Mesenchymal stem cell (in vitro differentiated cells and primary cell): ENCODE results near the gene ANKFN1.

ENCODE experiments used
- DNase-seq: peaks from one replicate; pipeline ENCODE4 v3.0.0-alpha.2; 2013
- H2AFZ ChIP-seq: one replicate; pipeline ENCODE4 v1.6.1; 2013; ENCODE audit warnings: low read depth, mild to moderate bottlenecking, control low read depth, inconsistent platforms, low read length, moderate library complexity
- H2AK5ac ChIP-seq: 2 replicates; pipeline ENCODE4 v1.6.1; 2013; ENCODE audit warnings: low read length, moderate library complexity, mild to moderate bottlenecking, inconsistent platforms; ENCODE audit not compliant: severe bottlenecking
- H2BK120ac ChIP-seq: one replicate; pipeline ENCODE4 v1.6.1; 2013; ENCODE audit warnings: low read depth, mild to moderate bottlenecking, inconsistent platforms, low read length, moderate library complexity
- H2BK12ac ChIP-seq, 2 experiments: one replicate each; pipeline ENCODE4 v1.6.1; 2013; ENCODE audit warnings: inconsistent platforms in 2 of 2, low read length in 2 of 2, mild to moderate bottlenecking in 2 of 2, moderate library complexity in 2 of 2, control low read depth in 1 of 2
- H2BK15ac ChIP-seq: one replicate; pipeline ENCODE4 v1.6.1; 2013; ENCODE audit warnings: mild to moderate bottlenecking, low read depth, inconsistent platforms; ENCODE audit not compliant: poor library complexity, severe bottlenecking
- H2BK5ac ChIP-seq: 2 replicates; pipeline ENCODE4 v1.6.1; 2013; ENCODE audit warnings: low read depth, mild to moderate bottlenecking, low read length, control low read depth, inconsistent platforms; ENCODE audit not compliant: poor library complexity, severe bottlenecking
- H3K14ac ChIP-seq, 2 experiments: one replicate each; pipeline ENCODE4 v1.6.1; 2013; ENCODE audit warnings: inconsistent platforms in 2 of 2, low read length in 2 of 2, control low read depth in 1 of 2, mild to moderate bottlenecking in 1 of 2, moderate library complexity in 1 of 2
- H3K18ac ChIP-seq, 2 experiments: one replicate each; pipeline ENCODE4 v1.6.1; 2013; ENCODE audit warnings: inconsistent platforms in 2 of 2, low read length in 2 of 2, control low read depth in 1 of 2, low read depth in 1 of 2, mild to moderate bottlenecking in 1 of 2
- H3K23ac ChIP-seq, 2 experiments: one replicate each; pipeline ENCODE4 v1.6.1; 2013; ENCODE audit warnings: inconsistent platforms in 2 of 2, low read length in 2 of 2, mild to moderate bottlenecking in 2 of 2, moderate library complexity in 2 of 2, control low read depth in 1 of 2
- H3K27ac ChIP-seq: 2 replicates; pipeline ENCODE4 v1.5.1; 2013; ENCODE audit warnings: mild to moderate bottlenecking, moderate library complexity, low read length, control low read depth, inconsistent platforms; ENCODE audit not compliant: poor library complexity, severe bottlenecking
- H3K27me3 ChIP-seq, 2 experiments: 2 replicates each; pipeline versions ENCODE4 v1.6.1 to v1.7.0; 2013; ENCODE audit warnings: low read length in 2 of 2, mild to moderate bottlenecking in 2 of 2, moderate library complexity in 2 of 2, control low read depth in 1 of 2, inconsistent platforms in 1 of 2; ENCODE audit not compliant: control insufficient read depth in 1 of 2, insufficient read depth in 1 of 2
- H3K36me3 ChIP-seq, 2 experiments: 2 replicates each; pipeline versions ENCODE4 v1.6.1 to v1.7.0; 2013; ENCODE audit warnings: low read length in 2 of 2, control low read depth in 1 of 2, inconsistent platforms in 1 of 2, low read depth in 1 of 2, mild to moderate bottlenecking in 1 of 2; ENCODE audit not compliant: insufficient read depth in 2 of 2, control insufficient read depth in 1 of 2
- H3K4ac ChIP-seq, 2 experiments: one replicate each; pipeline ENCODE4 v1.6.1; 2013; ENCODE audit warnings: inconsistent platforms in 2 of 2, low read length in 2 of 2, mild to moderate bottlenecking in 2 of 2, moderate library complexity in 2 of 2, control low read depth in 1 of 2, low read depth in 1 of 2
- H3K4me1 ChIP-seq: 2 replicates; pipeline ENCODE4 v1.6.1; 2013; ENCODE audit warnings: low read depth, low read length, control low read depth; ENCODE audit not compliant: control insufficient read depth, insufficient read depth
- H3K4me2 ChIP-seq: 2 replicates; pipeline ENCODE4 v1.6.1; 2013; ENCODE audit warnings: low read length, mild to moderate bottlenecking, inconsistent platforms; ENCODE audit not compliant: poor library complexity, severe bottlenecking
- H3K4me3 ChIP-seq, 2 experiments: 2 replicates each; pipeline versions ENCODE4 v1.5.1 to v1.7.0; 2013; ENCODE audit warnings: low read length in 2 of 2, mild to moderate bottlenecking in 2 of 2, control low read depth in 1 of 2, low read depth in 1 of 2; ENCODE audit not compliant: insufficient read depth in 1 of 2
- H3K79me1 ChIP-seq: replicated peaks from 2 replicates; pipeline ENCODE4 v1.6.1; 2013; ENCODE audit warnings: mild to moderate bottlenecking, control low read depth, low read length, inconsistent platforms; ENCODE audit not compliant: poor library complexity, severe bottlenecking
- H3K9ac ChIP-seq: 2 replicates; pipeline ENCODE4 v1.7.0; 2013; ENCODE audit warnings: mild to moderate bottlenecking, low read length, moderate library complexity
- H3K9me3 ChIP-seq: 2 replicates; pipeline ENCODE4 v1.7.0; 2013; ENCODE audit warnings: mild to moderate bottlenecking, low read length; ENCODE audit not compliant: control insufficient read depth
- H4K8ac ChIP-seq: one replicate; pipeline ENCODE4 v1.6.1; 2013; ENCODE audit warnings: inconsistent platforms, mild to moderate bottlenecking, low read length, moderate library complexity
- H4K91ac ChIP-seq: one replicate; pipeline ENCODE4 v1.6.1; 2013; ENCODE audit warnings: mild to moderate bottlenecking, low read length, inconsistent platforms
- WGBS: methylation state at CpG from one replicate; pipeline ENCODE4 v1.1.7; 2013; ENCODE audit warnings: mixed read lengths; 5-methylcytosine and 5-hydroxymethylcytosine counted together

The ANKFN1 gene

DNA sequence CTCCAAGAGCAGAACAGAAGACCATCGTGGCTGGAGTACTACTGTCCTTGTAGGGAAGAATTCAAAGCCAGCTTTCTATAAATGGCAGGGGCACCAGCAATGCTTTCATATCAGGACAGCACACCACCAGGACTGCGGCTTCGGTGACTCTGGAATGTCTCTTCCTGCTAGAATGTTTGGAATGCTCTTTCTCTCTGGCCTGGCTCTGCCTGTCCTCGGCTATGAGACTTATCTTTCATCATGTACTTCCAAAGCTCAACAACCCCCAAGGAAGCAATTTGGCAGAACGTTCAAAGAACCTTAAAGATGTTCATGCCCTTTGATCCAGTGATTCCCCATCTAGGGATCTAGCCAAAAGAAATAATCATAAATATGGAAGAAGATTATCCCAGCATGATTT is 387.6 kb downstream of the ANKFN1 start:
- H3K14ac ChIP-seq = no peak overlapping the region
- no peak overlapping the region for H3K27ac ChIP-seq
- H2BK5ac ChIP-seq = no peak overlapping the region
- no peak overlapping the region for H3K4ac ChIP-seq
- H4K91ac ChIP-seq = no peak overlapping the region
- H3K79me1 ChIP-seq = no peaks in the 10 kb centered on the region
- no peak overlapping the region for H3K18ac ChIP-seq
- H3K9me3 ChIP-seq = peaks cover 5% of the 10 kb centered on the region
- H3K4me1 ChIP-seq = no peaks in the 10 kb centered on the region
- no peak overlapping the region for H2AK5ac ChIP-seq
- no peaks in the 10 kb centered on the region for H3K27me3 ChIP-seq
- DNase-seq = peak; percentile 17
- no peak overlapping the region for H2AFZ ChIP-seq
- no peak overlapping the region for H3K4me2 ChIP-seq
- H4K8ac ChIP-seq = no peak overlapping the region
- no peak overlapping the region for H2BK120ac ChIP-seq
- H2BK12ac ChIP-seq = no peak overlapping the region
- H3K4me3 ChIP-seq = no peak overlapping the region
- H2BK15ac ChIP-seq = no peak overlapping the region
- no peaks in the 10 kb centered on the region for H3K36me3 ChIP-seq
- 12% methylated on average over 5 of the region's 5 CpGs for WGBS
- H3K9ac ChIP-seq = no peak overlapping the region
- H3K23ac ChIP-seq = no peak overlapping the region

DNA sequence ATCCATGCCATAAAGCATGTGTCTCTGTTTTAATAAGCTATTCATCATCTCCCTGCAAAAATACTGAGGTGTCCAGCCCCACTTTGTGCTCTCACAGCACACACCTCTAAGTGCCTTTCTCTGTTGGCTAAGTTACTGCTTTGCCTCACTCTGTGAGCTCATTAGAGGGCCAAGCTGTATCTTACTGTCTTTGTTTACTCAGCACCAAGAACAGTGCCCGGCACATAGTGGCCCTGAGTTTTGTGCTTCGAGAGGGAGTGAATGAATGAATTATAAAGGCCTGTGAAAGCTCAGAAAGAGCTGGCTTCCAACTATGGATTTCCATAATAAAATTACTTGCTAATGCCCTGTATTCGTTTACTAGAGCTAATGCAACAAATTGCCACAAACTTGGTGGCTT is 390.0 kb downstream of the ANKFN1 start:
- Histone ChIP-seq H3K9ac (no peak overlapping the region), H2BK15ac (no peak overlapping the region), H3K4me1 (no peaks in the 10 kb centered on the region), H3K27ac (no peak overlapping the region), H3K23ac (no peak overlapping the region), H2AFZ (no peak overlapping the region), H3K4ac (no peak overlapping the region), H2BK5ac (no peak overlapping the region), H2BK120ac (no peak overlapping the region), H3K79me1 (no peaks in the 10 kb centered on the region), H3K4me3 (no peak overlapping the region), H3K27me3 (no peaks in the 10 kb centered on the region), H2AK5ac (no peak overlapping the region), H3K4me2 (no peak overlapping the region), H4K8ac (no peak overlapping the region), H3K9me3 (peaks cover 5% of the 10 kb centered on the region), H3K14ac (no peak overlapping the region), H3K36me3 (no peaks in the 10 kb centered on the region), H4K91ac (no peak overlapping the region), H3K18ac (no peak overlapping the region), H2BK12ac (no peak overlapping the region)
- DNase-seq = no peak
- WGBS = 75% methylated on average over 2 of the region's 3 CpGs

- Histone ChIP-seq H3K4me2 (no peak overlapping the region), H3K4me3 (no peak overlapping the region), H2BK12ac (no peak overlapping the region), H2BK15ac (no peak overlapping the region), H3K27ac (no peak overlapping the region), H3K9me3 (no peaks in the 10 kb centered on the region), H3K4me1 (no peaks in the 10 kb centered on the region), H3K23ac (no peak overlapping the region), H4K91ac (no peak overlapping the region), H3K4ac (no peak overlapping the region), H3K14ac (no peak overlapping the region), H2AK5ac (no peak overlapping the region), H2BK120ac (no peak overlapping the region), H3K79me1 (no peaks in the 10 kb centered on the region), H4K8ac (no peak overlapping the region), H3K36me3 (no peaks in the 10 kb centered on the region), H3K9ac (no peak overlapping the region), H3K18ac (no peak overlapping the region), H3K27me3 (no peaks in the 10 kb centered on the region), H2AFZ (no peak overlapping the region), H2BK5ac (no peak overlapping the region)
- DNase-seq = no peak
- 69% methylated on average over 2 of the region's 2 CpGs for WGBS
Observed at GRCh38 chr17:56545106-56545505, 391.8 kb downstream of the ANKFN1 start.

DNA sequence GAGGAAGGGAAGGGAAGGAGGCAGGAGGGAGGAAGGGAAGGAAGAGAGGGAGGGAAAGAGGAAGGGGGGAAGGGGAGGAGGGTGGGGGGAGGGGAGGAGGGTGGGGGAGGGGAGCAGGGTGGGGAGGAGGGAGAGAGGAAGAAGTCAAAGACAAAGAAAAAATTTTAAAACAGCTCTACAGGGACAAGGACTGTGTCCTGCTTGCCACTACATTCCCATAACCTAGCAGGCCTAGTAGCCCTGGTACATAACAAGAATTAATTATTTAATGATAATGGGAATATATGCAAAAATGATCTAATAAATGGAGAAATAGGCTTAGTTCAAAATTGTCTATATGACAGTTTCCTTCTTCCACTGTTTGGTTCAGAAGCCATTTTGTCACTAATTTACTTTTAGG is 392.7 kb downstream of the ANKFN1 start:
- H3K36me3 ChIP-seq = no peaks in the 10 kb centered on the region
- H2AFZ ChIP-seq = no peak overlapping the region
- H2BK12ac ChIP-seq = no peak overlapping the region
- H2AK5ac ChIP-seq = no peak overlapping the region
- no peaks in the 10 kb centered on the region for H3K4me1 ChIP-seq
- H2BK120ac ChIP-seq = no peak overlapping the region
- no peak overlapping the region for H3K4ac ChIP-seq
- H2BK5ac ChIP-seq = no peak overlapping the region
- no peak overlapping the region for H3K9ac ChIP-seq
- H3K79me1 ChIP-seq = no peaks in the 10 kb centered on the region
- H3K18ac ChIP-seq = no peak overlapping the region
- no peak for DNase-seq
- H3K27ac ChIP-seq = no peak overlapping the region
- no peak overlapping the region for H3K14ac ChIP-seq
- H3K23ac ChIP-seq = no peak overlapping the region
- no peak overlapping the region for H4K91ac ChIP-seq
- no peak overlapping the region for H2BK15ac ChIP-seq
- H3K27me3 ChIP-seq = no peaks in the 10 kb centered on the region
- no peak overlapping the region for H3K4me3 ChIP-seq
- H3K9me3 ChIP-seq = no peaks in the 10 kb centered on the region
- H4K8ac ChIP-seq = no peak overlapping the region
- H3K4me2 ChIP-seq = no peak overlapping the region
